Measurements from ENCODE around the gene PLEKHA6. TPM values are rescaled to one million over a fixed set of nuclear protein-coding genes. Genes with fewer than 3 reads are reported as not detected.

Gene PLEKHA6
- total RNA-seq, 4 donors from 2014 or later, result 5.9 to 13.6 (median 8.4) TPM

DNA sequence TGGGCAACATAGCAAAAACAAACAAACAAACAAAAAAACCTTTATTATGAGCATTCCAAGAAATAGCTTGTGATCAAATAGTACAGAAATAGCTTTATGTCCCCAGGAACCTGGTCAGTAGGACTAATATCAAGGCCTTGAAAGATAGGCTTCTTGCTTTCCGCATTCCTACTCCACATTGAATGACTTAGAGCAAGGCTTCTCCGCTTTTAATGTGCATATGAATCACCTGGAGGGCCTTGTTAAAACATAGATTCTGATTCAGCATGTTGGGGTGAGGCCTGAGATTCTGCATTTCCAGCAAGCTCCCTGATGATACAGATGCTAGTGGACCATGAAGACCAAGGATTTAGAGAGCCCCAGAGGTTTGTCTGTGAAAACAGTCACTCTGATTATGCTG lies 17.4 kb downstream of the PLEKHA6 start:
- Histone ChIP-seq H3K4me1 (peaks cover 0 to 5% of the 10 kb centered on the region in 2 donors), H3K36me3 (no peaks in the 10 kb centered on the region), H3K9me3 (no peaks in the 10 kb centered on the region), H3K27ac (no peak overlapping the region), H3K27me3 (no peaks in the 10 kb centered on the region), H3K4me3 (no peak overlapping the region)
- intact Hi-C loops (cut with DNase I; ENCODE audit: low total_unique reads), result no loop called here
- DNase-seq, result no peak
- TF ChIP-seq, protein P1, sequence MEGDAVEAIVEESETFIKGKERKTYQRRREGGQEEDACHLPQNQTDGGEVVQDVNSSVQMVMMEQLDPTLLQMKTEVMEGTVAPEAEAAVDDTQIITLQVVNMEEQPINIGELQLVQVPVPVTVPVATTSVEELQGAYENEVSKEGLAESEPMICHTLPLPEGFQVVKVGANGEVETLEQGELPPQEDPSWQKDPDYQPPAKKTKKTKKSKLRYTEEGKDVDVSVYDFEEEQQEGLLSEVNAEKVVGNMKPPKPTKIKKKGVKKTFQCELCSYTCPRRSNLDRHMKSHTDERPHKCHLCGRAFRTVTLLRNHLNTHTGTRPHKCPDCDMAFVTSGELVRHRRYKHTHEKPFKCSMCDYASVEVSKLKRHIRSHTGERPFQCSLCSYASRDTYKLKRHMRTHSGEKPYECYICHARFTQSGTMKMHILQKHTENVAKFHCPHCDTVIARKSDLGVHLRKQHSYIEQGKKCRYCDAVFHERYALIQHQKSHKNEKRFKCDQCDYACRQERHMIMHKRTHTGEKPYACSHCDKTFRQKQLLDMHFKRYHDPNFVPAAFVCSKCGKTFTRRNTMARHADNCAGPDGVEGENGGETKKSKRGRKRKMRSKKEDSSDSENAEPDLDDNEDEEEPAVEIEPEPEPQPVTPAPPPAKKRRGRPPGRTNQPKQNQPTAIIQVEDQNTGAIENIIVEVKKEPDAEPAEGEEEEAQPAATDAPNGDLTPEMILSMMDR (IDR thresholded peaks at IDR 0.05), result no peak
- no peak for TF ChIP-seq POLR2A (IDR thresholded peaks at IDR 0.05)

DNA sequence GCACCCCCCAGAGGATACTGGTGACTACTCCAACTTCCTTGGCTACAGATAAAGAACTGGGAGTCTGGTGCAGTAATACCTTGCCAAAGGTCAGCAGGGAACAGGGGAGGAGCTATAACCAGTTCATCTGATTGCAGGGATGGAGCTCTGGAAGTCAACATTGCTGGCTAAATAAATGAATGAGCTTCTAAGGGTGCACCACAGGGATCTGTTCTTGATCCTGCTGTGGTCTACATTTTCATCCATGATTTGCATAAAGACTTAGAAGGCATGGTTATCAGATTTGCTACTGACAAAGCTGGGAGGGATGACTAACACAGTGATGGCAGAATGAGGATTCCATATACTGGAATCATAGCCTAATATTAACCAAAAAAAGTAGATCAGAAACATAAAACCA lies 18.3 kb downstream of the PLEKHA6 start:
- no peak for TF ChIP-seq POLR2A (IDR thresholded peaks at IDR 0.05)
- TF ChIP-seq, protein P1 (IDR thresholded peaks at IDR 0.05), result no peak
- peaks cover 0 to 9% of the 10 kb centered on the region in 2 donors for H3K4me1 ChIP-seq
- no peaks in the 10 kb centered on the region for H3K36me3 ChIP-seq
- H3K27me3 ChIP-seq, result no peaks in the 10 kb centered on the region
- intact Hi-C loops (cut with DNase I; ENCODE audit: low total_unique reads), result no loop called here
- H3K9me3 ChIP-seq, result no peaks in the 10 kb centered on the region
- no peak overlapping the region for H3K27ac ChIP-seq
- no peak overlapping the region for H3K4me3 ChIP-seq
- no peak for DNase-seq

DNA sequence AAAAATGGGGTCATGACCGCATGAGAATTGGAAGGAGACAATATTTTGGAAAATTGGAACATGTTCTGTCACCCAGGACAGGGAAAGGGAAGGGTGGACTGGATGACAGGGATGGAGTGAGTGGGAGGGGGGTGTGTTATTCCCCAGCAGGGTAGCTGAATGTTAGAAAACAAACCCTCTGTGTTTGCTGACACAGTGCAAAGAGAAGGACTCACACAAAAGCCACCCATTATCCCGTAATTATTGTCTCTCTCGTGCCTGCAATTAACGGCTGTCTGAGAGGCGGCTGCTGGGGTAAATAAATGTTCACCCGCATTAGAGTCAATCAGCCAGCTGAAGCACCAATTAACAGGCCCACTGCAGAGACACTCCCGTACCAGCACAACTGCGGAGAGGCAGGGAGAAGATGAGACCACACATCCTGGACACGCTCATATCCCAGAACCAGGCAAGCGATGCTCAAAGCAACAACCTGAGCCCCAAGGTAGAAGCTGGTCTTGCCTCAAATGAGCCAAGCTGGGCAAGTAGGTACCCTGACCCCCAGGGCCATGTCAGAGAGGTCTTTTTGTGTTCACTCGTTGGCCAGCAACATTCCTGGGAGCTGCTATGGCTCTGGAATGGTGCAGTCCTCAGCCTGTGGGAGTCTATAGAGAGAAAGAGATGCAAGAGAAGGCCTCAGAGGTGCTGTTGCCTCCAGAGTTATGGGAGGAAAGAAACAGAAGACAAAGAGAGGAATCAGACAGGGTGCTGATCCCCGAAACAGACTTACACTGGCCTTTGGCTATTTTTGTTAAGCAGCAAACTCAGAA lies 19.4 kb downstream of the PLEKHA6 start:
- peak overlapping the region; percentile 6 to 19 for H3K27ac ChIP-seq
- TF ChIP-seq, protein P1 (IDR thresholded peaks at IDR 0.05), result no peak
- no peak for TF ChIP-seq POLR2A (IDR thresholded peaks at IDR 0.05)
- H3K9me3 ChIP-seq, result no peaks in the 10 kb centered on the region
- H3K4me1 ChIP-seq, result peaks cover 0 to 9% of the 10 kb centered on the region in 2 donors
- H3K4me3 ChIP-seq, result no peak overlapping the region
- no peak for DNase-seq
- no peaks in the 10 kb centered on the region for H3K27me3 ChIP-seq
- intact Hi-C loops (cut with DNase I; ENCODE audit: low total_unique reads), result no loop called here
- H3K36me3 ChIP-seq, result no peaks in the 10 kb centered on the region

DNA sequence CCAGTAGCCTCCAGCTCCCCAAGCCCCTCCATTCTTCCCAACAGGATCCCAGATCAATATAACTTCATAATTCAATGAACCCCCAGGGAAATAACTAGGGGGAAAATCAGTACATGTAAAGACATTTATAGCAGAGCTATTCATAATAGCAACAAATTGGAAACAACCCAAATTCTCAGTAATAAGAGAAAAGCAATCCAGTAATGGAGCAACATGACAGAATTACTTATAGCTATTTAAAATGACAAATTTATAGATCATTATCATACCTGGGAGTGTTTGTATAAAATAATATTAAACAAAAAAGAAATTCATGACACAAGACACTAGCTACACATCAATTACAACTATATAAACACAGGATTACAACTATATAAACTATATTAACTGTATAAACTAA lies 20.2 kb downstream of the PLEKHA6 start:
- TF ChIP-seq, protein P1 (IDR thresholded peaks at IDR 0.05), result no peak
- no peak for TF ChIP-seq POLR2A (IDR thresholded peaks at IDR 0.05)
- Histone ChIP-seq H3K4me3 (no peak overlapping the region), H3K27ac (peak overlapping the region in 1 of 2 donors; percentile 6), H3K4me1 (peaks cover 0 to 9% of the 10 kb centered on the region in 2 donors), H3K27me3 (no peaks in the 10 kb centered on the region), H3K9me3 (no peaks in the 10 kb centered on the region), H3K36me3 (no peaks in the 10 kb centered on the region)
- no peak for DNase-seq
- intact Hi-C loops (cut with DNase I; ENCODE audit: low total_unique reads), result no loop called here

DNA sequence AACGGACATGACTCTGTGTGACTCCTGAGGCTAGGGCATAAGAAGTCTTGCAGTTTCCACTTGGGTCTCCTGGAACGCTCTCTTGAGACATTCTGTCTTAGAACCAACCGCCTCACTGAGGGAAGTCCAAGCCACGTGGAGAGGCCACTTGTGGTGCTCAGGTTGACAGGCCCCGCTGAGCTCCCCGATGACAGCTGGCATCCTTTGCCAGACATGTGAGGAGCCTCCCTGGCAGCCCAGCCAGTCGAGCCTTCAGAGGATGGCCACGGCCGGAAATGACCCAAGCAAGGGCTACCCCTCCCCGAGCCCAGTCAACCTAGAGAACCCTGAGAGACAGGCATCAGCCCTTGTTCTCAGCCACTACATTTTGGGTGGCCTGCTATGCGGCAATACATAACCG lies 20.7 kb downstream of the PLEKHA6 start:
- DNase-seq, result no peak
- no peak for TF ChIP-seq POLR2A (IDR thresholded peaks at IDR 0.05)
- TF ChIP-seq, protein P1 (IDR thresholded peaks at IDR 0.05), result no peak
- intact Hi-C loops (cut with DNase I; ENCODE audit: low total_unique reads), result no loop called here

More for the DNA sequence above, 20.7 kb downstream of the PLEKHA6 start:
- Histone ChIP-seq H3K36me3 (no peaks in the 10 kb centered on the region), H3K27me3 (no peaks in the 10 kb centered on the region), H3K27ac (peak overlapping the region in 1 of 2 donors; percentile 47), H3K9me3 (no peaks in the 10 kb centered on the region), H3K4me1 (peaks cover 0 to 9% of the 10 kb centered on the region in 2 donors), H3K4me3 (no peak overlapping the region)
